Body of pancreas (tissue), 4 donors: ENCODE results near the gene TNFAIP2. TPM values are rescaled to one million over a fixed set of nuclear protein-coding genes. Genes with fewer than 3 reads are reported as not detected.

Source experiments
- ATAC-seq: fragments of 150-250 bp; one replicate; pipeline ENCODE4 v1.9.1; 2016
- DNase-seq, 4 donors: peaks; one replicate each; pipeline ENCODE4 v3.0.0-alpha.2; 2019
- H3K27ac ChIP-seq, 4 donors: fragments of 200-600 bp; sonication (generic); 1 replicate in 3 of 4; 2 replicates in 1 of 4; pipeline versions ENCODE4 v1.5.1 to v1.6.1; 2016 to 2019; ENCODE audit warnings: mild to moderate bottlenecking in 1 of 4, mixed read lengths in 1 of 4, moderate library complexity in 1 of 4
- H3K27me3 ChIP-seq, 2 donors: fragments of 200-600 bp; sonication (generic); one replicate each; pipeline ENCODE4 v1.6.0; 2016; ENCODE audit warnings: mild to moderate bottlenecking in 1 of 2
- H3K36me3 ChIP-seq, 2 donors: fragments of 200-600 bp; sonication (generic); replicated peaks in 1 of 2; 2 replicates each; pipeline ENCODE4 v1.5.1; 2016; ENCODE audit warnings: low read depth in 2 of 2; ENCODE audit not compliant: insufficient read depth in 1 of 2
- H3K4me1 ChIP-seq: fragments of 200-600 bp; sonication (generic); one replicate; pipeline ENCODE4 v1.6.0; 2016
- H3K4me3 ChIP-seq, 2 donors: fragments of 200-600 bp; sonication (generic); 1 replicate in 1 of 2; 2 replicates in 1 of 2; pipeline ENCODE4 v1.5.1; 2016 to 2019
- H3K9me3 ChIP-seq, 3 donors: fragments of 200-600 bp; sonication (generic); 1 replicate in 2 of 3; 2 replicates in 1 of 3; pipeline ENCODE4 v1.5.1; 2016
- POLR2A ChIP-seq, 3 donors: fragments of 450-650 bp; IDR thresholded peaks; one replicate each; pipeline ENCODE4 v1.6.1; 2016; ENCODE audit warnings: antibody characterized with exemption in 3 of 3, mild to moderate bottlenecking in 2 of 3
- WGBS, 2 donors: methylation state at CpG; one replicate each; pipeline ENCODE4 v1.1.5; 2017; 5-methylcytosine and 5-hydroxymethylcytosine counted together
- intact Hi-C: fragments of 100-400 bp; cut with DNase I; formaldehyde crosslinking; loops from one replicate; pipeline ENCODE4 v1.15.1; 2023
- total RNA-seq, 2 donors: library from RNA; depleted of rRNA; stranded (reverse); fragments of >200 nt; gene quantifications; one replicate each; pipeline ENCODE4 v1.1.0, GENCODE V29; 2016
- TF ChIP-seq, protein P1 (sequence below), 7 experiments: fragments of 450-650 bp in 4 of 7; fragments of 200-600 bp in 3 of 7; sonication (generic) in 3 of 7; IDR thresholded peaks; one replicate each; pipeline ENCODE4 v1.5.1; 2016 to 2019; ENCODE audit warnings: antibody characterized with exemption in 7 of 7

TNFAIP2 gene
- total RNA-seq, 2 donors from 2014 or later = 22.1 to 75.5 TPM

DNA sequence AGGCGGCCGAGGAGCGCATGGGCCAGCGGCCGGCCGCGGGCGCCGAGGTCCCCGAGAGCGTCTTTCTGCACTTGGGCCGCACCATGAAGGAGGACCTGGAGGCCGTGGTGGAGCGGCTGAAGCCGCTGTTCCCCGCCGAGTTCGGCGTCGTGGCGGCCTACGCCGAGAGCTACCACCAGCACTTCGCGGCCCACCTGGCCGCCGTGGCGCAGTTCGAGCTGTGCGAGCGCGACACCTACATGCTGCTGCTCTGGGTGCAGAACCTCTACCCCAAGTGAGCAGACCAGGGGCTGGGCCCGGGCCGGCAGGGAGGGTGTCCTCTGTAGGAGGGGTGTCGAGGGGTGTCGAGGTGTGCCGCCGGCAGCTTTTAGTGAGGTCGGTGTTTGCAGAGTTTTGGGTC lies 4.1 kb downstream of the TNFAIP2 start:
- DNase-seq (no peak), ATAC-seq (no peak)
- TF ChIP-seq POLR2A (IDR thresholded peaks at IDR 0.05) = no peak
- TF ChIP-seq, protein P1, sequence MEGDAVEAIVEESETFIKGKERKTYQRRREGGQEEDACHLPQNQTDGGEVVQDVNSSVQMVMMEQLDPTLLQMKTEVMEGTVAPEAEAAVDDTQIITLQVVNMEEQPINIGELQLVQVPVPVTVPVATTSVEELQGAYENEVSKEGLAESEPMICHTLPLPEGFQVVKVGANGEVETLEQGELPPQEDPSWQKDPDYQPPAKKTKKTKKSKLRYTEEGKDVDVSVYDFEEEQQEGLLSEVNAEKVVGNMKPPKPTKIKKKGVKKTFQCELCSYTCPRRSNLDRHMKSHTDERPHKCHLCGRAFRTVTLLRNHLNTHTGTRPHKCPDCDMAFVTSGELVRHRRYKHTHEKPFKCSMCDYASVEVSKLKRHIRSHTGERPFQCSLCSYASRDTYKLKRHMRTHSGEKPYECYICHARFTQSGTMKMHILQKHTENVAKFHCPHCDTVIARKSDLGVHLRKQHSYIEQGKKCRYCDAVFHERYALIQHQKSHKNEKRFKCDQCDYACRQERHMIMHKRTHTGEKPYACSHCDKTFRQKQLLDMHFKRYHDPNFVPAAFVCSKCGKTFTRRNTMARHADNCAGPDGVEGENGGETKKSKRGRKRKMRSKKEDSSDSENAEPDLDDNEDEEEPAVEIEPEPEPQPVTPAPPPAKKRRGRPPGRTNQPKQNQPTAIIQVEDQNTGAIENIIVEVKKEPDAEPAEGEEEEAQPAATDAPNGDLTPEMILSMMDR (IDR thresholded peaks at IDR 0.05) = no peak
- Histone ChIP-seq H3K27ac (no peak overlapping the region), H3K9me3 (no peaks in the 10 kb centered on the region), H3K27me3 (no peaks in the 10 kb centered on the region), H3K4me1 (peaks cover 91% of the 10 kb centered on the region), H3K36me3 (no peaks in the 10 kb centered on the region), H3K4me3 (no peak overlapping the region)
- intact Hi-C loops = no loop called here
- WGBS, 2 donors = 44 to 67% methylated on average over 12 to 39 of the region's 39 CpGs

DNA sequence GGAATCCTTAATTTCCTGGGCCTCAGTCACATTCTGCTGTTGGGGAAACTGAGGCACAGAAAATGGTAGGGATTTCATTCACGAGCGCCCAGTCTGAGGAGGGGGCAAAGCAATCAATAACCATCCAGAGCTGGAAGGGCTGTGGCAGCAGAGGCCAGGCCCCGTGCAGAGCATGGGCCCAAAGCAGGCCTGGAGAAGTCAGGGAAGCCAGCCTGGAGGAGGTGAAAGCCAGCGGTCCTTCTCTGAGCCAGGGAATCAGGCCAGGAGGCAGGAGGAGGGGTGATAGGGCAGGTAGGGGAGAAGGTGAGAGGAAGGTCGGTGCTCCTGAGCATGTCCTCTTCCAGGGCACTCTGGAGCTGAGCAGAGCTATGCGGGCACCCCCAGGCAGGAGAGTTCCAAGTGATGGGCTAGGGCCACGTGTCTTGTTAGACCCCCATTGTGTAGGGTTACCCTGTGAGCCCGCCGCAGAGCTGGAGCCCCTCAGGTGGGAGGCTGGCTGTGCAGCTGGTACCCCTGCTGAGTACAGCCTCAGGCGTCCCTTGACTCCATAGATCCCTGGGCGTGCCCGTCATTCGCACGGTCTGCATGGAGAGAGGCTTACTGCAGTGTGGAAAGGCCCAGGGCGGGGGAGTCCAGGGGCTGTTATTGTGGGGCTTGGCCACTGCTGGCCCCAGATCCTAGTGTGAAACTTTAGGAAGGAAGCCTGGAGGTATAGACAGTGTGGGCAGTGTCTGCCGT lies 4.8 kb downstream of the TNFAIP2 start:
- H3K4me1 ChIP-seq = peaks cover 90% of the 10 kb centered on the region
- ATAC-seq (no peak), DNase-seq (peak in 1 of 4 donors; percentile 5)
- H3K27me3 ChIP-seq = no peaks in the 10 kb centered on the region
- 89 to 92% methylated on average over 10 to 16 of the region's 16 CpGs for WGBS, 2 donors
- H3K36me3 ChIP-seq = peaks cover 0 to 3% of the 10 kb centered on the region in 2 donors
- H3K27ac ChIP-seq = peak overlapping the region in 3 of 4 donors; percentile 9 to 63 (median 22)
- intact Hi-C loops = no loop called here
- TF ChIP-seq POLR2A (IDR thresholded peaks at IDR 0.05) = no peak
- TF ChIP-seq, protein P1 (IDR thresholded peaks at IDR 0.05) = no peak
- no peaks in the 10 kb centered on the region for H3K9me3 ChIP-seq
- H3K4me3 ChIP-seq = no peak overlapping the region

- H3K27me3 ChIP-seq = no peaks in the 10 kb centered on the region
- H3K9me3 ChIP-seq = no peaks in the 10 kb centered on the region
- peaks cover 84% of the 10 kb centered on the region for H3K4me1 ChIP-seq
- no peak overlapping the region for H3K4me3 ChIP-seq
- ATAC-seq (no peak), DNase-seq (peak in 1 of 4 donors; percentile 32)
- intact Hi-C loops = no loop called here
- peak overlapping the region in 2 of 4 donors; percentile 22 to 63 for H3K27ac ChIP-seq
- TF ChIP-seq, protein P1 (IDR thresholded peaks at IDR 0.05) = no peak
- TF ChIP-seq POLR2A (IDR thresholded peaks at IDR 0.05) = peak in 1 of 3 donors; percentile 11
- H3K36me3 ChIP-seq = peaks cover 0 to 3% of the 10 kb centered on the region in 2 donors
- 65 to 66% methylated on average over 12 to 13 of the region's 13 CpGs for WGBS, 2 donors
Measured at GRCh38 chr14:103128631-103129300, 5.5 kb downstream of the TNFAIP2 start.

- Histone ChIP-seq H3K9me3 (no peaks in the 10 kb centered on the region), H3K36me3 (peaks cover 0 to 3% of the 10 kb centered on the region in 2 donors), H3K4me1 (peaks cover 77% of the 10 kb centered on the region), H3K27me3 (no peaks in the 10 kb centered on the region), H3K27ac (peak overlapping the region in 2 of 4 donors; percentile 22 to 63), H3K4me3 (no peak overlapping the region)
- ATAC-seq (no peak), DNase-seq (peak in 1 of 4 donors; percentile 9)
- intact Hi-C loops = no loop called here
- TF ChIP-seq, protein P1 (IDR thresholded peaks at IDR 0.05) = no peak
- TF ChIP-seq POLR2A (IDR thresholded peaks at IDR 0.05) = no peak
- 93% methylated on average over 12 of the region's 12 CpGs for WGBS, 2 donors
Measured at GRCh38 chr14:103129301-103130016, 6.2 kb downstream of the TNFAIP2 start.
